OCI-LY3 (cell line): ENCODE measurements around the gene LRRN2.

Experiments
- H2AFZ ChIP-seq: fragments of 200-600, 300-600 bp; shearing (Covaris generic); 2 replicates; pipeline ENCODE4 v1.6.0; 2014; ENCODE audit warnings: antibody characterized with exemption, low read depth, low read length
- H3K27ac ChIP-seq: fragments of 200-600, 300-600 bp; sonication (generic); 2 replicates; pipeline ENCODE4 v1.5.1; 2014; ENCODE audit warnings: mild to moderate bottlenecking, low read length, moderate library complexity, mixed read lengths
- H3K27me3 ChIP-seq: fragments of 200-600, 300-600 bp; sonication (generic); 2 replicates; pipeline ENCODE4 v1.6.1; 2014; ENCODE audit warnings: low read depth, low read length, mixed read lengths
- H3K36me3 ChIP-seq: fragments of 200-600, 300-600 bp; sonication (generic); replicated peaks from 2 replicates; pipeline ENCODE3; 2014; ENCODE audit warnings: low read depth, low read length, mixed read lengths
- H3K4me1 ChIP-seq: fragments of 300-600, 200-600 bp; sonication (generic); 2 replicates; pipeline ENCODE4 v1.6.1; 2014; ENCODE audit warnings: low read length, mixed read lengths
- H3K4me2 ChIP-seq: fragments of 200-600, 300-600 bp; sonication (generic); 2 replicates; pipeline ENCODE4 v1.6.1; 2014; ENCODE audit warnings: low read length, mixed read lengths
- H3K4me3 ChIP-seq: fragments of 300-600, 200-600 bp; sonication (generic); 2 replicates; pipeline ENCODE4 v1.5.1; 2014; ENCODE audit warnings: antibody characterized with exemption, mild to moderate bottlenecking, low read length, moderate library complexity
- H3K79me2 ChIP-seq: fragments of 300-600, 200-600 bp; shearing (Covaris generic); 2 replicates; pipeline ENCODE4 v1.6.1; 2014; ENCODE audit warnings: mild to moderate bottlenecking, low read length, mixed read lengths
- H3K9ac ChIP-seq: fragments of 300-600, 200-600 bp; shearing (Covaris generic); 2 replicates; pipeline ENCODE4 v1.6.0; 2014; ENCODE audit warnings: mild to moderate bottlenecking, low read length, moderate library complexity
- H3K9me3 ChIP-seq: fragments of 200-600, 300-600 bp; shearing (Covaris generic); 2 replicates; pipeline ENCODE4 v1.6.1; 2014; ENCODE audit warnings: low read length, mixed read lengths; ENCODE audit not compliant: insufficient read depth
- H4K20me1 ChIP-seq: fragments of 200-600, 300-600 bp; sonication (generic); 2 replicates; pipeline ENCODE4 v1.6.1; 2016; ENCODE audit warnings: low read length, mixed read lengths; ENCODE audit not compliant: insufficient read depth
- EZH2phosphoT487 ChIP-seq: fragments of 200-600 bp; shearing (Covaris generic); IDR thresholded peaks from 2 replicates; pipeline ENCODE4 v1.6.1; 2018; ENCODE audit warnings: antibody characterized with exemption, mixed run types, low read depth
- TF ChIP-seq, protein P1 (sequence below): fragments of 200-600, 300-600 bp; sonication (generic); IDR thresholded peaks from 2 replicates; pipeline ENCODE4 v1.5.1; 2014; ENCODE audit warnings: antibody characterized with exemption, low read length, low read depth

The LRRN2 gene

DNA sequence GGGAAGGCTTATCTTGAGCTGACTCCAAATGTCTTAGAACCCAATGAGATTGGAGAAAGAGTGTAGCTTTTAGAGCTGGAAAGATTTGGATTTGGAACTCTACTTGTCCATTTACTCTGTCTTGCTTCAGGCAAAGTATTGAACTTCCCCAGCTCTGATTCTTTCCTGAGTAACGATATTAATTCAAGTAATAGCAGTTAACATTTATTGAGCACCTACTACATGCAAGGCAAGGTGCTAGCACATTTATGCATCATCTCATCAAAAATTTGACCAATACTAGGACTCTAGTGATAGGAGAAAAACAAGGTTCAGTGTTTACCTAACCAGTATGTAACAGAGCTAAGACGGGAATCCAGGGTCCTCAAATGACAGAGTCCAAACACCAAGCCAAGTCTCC lies 2.5 kb upstream of the LRRN2 start:
- Histone ChIP-seq H3K27ac (no peak overlapping the region), H3K9me3 (no peaks in the 10 kb centered on the region), H3K4me2 (no peak overlapping the region), H3K36me3 (no peaks in the 10 kb centered on the region), H4K20me1 (no peaks in the 10 kb centered on the region), H3K9ac (no peak overlapping the region), H3K4me1 (peaks cover 9% of the 10 kb centered on the region), H3K27me3 (peaks cover 26% of the 10 kb centered on the region), H2AFZ (no peak overlapping the region), H3K4me3 (no peak overlapping the region), H3K79me2 (no peaks in the 10 kb centered on the region)
- TF ChIP-seq, protein P1, sequence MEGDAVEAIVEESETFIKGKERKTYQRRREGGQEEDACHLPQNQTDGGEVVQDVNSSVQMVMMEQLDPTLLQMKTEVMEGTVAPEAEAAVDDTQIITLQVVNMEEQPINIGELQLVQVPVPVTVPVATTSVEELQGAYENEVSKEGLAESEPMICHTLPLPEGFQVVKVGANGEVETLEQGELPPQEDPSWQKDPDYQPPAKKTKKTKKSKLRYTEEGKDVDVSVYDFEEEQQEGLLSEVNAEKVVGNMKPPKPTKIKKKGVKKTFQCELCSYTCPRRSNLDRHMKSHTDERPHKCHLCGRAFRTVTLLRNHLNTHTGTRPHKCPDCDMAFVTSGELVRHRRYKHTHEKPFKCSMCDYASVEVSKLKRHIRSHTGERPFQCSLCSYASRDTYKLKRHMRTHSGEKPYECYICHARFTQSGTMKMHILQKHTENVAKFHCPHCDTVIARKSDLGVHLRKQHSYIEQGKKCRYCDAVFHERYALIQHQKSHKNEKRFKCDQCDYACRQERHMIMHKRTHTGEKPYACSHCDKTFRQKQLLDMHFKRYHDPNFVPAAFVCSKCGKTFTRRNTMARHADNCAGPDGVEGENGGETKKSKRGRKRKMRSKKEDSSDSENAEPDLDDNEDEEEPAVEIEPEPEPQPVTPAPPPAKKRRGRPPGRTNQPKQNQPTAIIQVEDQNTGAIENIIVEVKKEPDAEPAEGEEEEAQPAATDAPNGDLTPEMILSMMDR = no peak
- TF ChIP-seq EZH2phosphoT487 = no peak

DNA sequence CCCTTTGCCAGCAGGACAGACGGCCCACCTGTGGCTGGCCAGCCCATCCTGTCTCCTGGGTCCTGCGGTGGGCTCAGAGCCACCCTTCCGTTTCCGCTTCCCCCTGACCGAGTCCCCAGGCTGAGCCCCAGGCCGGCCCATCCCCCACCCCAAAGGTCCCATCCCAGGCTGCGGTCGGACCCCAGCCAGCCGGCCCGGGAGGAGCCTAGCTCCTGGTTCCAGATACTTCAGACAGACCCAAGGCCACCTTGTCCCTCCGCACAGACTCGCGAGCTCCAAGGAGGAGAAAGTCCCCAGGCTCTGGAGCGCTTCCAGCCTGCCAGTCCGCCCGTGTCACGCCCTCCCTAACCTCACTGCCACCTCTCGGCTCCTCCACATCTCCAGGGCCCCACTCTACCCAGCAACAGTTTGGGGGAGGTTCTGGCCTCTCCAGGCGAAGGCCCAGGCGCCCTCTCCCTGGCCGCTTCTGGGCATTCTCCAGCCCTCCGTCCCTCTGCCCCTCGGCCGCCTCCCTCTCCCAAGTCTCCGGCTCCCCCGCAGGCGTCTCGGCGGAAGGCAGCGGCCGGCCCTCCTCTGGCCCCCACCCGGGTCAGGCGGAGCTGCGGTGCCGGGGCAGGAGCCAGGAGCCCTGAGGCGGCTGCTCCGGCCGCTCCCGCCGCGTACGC lies 835 bp downstream of the LRRN2 start:
- Histone ChIP-seq H3K79me2 (no peaks in the 10 kb centered on the region), H2AFZ (no peak overlapping the region), H4K20me1 (no peaks in the 10 kb centered on the region), H3K4me3 (no peak overlapping the region), H3K27me3 (peaks cover 38% of the 10 kb centered on the region), H3K36me3 (no peaks in the 10 kb centered on the region), H3K27ac (no peak overlapping the region), H3K4me2 (no peak overlapping the region), H3K9me3 (no peaks in the 10 kb centered on the region), H3K9ac (no peak overlapping the region), H3K4me1 (no peaks in the 10 kb centered on the region)
- TF ChIP-seq EZH2phosphoT487 = no peak
- TF ChIP-seq, protein P1 = no peak

DNA sequence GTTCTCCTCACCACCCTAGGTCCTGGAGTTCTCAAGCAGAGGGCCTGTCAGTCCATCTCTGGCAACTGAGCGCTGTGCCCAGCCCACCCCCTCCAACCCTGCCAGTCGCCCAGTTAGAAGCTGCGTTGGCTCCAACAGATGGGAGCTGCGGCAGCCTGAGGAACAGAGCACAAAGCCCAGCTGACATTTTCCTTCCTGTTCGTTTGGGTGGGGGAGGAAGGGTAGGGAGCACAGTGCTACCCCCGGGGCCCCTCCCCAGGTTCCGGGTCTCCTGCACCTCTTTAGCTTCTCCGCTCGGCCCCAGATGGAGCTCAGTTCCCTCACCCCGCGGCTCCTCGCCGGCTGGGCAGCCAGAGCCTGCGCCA lies 1.4 kb downstream of the LRRN2 start:
- Histone ChIP-seq H3K27me3 (peaks cover 39% of the 10 kb centered on the region), H3K9ac (no peak overlapping the region), H3K27ac (no peak overlapping the region), H3K4me2 (no peak overlapping the region), H3K4me3 (no peak overlapping the region), H3K4me1 (no peaks in the 10 kb centered on the region), H3K79me2 (no peaks in the 10 kb centered on the region), H4K20me1 (no peaks in the 10 kb centered on the region), H3K36me3 (no peaks in the 10 kb centered on the region), H3K9me3 (no peaks in the 10 kb centered on the region), H2AFZ (no peak overlapping the region)
- TF ChIP-seq, protein P1 = no peak
- no peak for TF ChIP-seq EZH2phosphoT487

DNA sequence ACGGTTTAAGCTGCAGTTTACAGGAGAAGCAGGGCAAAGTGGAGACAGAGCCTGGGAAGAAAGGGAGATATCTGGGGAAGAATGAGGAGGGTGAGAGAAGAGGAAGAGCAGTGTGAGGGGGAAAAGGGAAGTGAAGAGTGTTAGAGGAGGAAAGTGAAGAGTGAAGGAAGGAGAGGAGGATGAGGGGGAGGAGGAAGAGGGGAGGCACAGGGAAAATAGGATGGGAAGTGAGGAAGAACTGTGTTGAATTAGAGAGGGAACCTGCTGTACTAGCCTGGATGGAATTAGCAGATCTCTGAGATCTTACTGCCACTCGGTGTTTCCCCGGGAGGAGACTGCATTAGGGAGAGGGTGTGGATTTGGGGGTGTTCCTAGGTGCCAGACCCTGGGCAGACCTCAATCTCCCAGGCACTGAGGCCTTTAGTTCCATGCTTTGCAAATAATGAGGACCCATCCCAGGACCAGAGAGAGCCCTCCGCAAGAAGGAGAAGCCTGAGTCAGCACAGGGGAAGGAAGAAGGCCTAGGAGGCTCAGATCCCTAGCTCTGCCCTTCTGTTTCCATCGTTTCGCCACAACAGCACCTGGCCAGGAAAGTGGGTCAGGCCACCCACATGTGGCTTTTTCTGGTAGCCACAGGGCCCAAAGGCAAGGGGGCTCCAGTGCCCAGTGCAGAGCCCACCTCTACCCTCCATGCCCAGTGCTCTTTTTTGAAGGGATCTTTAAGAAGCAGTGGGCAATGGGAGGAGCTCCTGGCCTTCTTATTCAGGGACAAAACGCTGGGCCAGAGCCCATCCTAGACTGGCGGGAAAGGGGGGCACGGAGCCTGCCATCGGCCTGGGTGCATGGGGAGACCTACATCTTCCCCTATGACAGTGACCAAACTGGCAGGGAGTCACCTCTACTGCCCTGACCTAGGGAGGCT lies 2.0 kb downstream of the LRRN2 start:
- no peaks in the 10 kb centered on the region for H3K4me1 ChIP-seq
- H3K4me2 ChIP-seq = no peak overlapping the region
- H3K9ac ChIP-seq = no peak overlapping the region
- no peaks in the 10 kb centered on the region for H4K20me1 ChIP-seq
- no peaks in the 10 kb centered on the region for H3K9me3 ChIP-seq
- H3K79me2 ChIP-seq = no peaks in the 10 kb centered on the region
- H3K36me3 ChIP-seq = no peaks in the 10 kb centered on the region
- no peak overlapping the region for H3K27ac ChIP-seq
- peaks cover 40% of the 10 kb centered on the region for H3K27me3 ChIP-seq
- no peak overlapping the region for H2AFZ ChIP-seq
- no peak overlapping the region for H3K4me3 ChIP-seq
- TF ChIP-seq, protein P1 = no peak
- no peak for TF ChIP-seq EZH2phosphoT487
